Measurements from ENCODE around the gene ALX4.

ALX4 gene

DNA sequence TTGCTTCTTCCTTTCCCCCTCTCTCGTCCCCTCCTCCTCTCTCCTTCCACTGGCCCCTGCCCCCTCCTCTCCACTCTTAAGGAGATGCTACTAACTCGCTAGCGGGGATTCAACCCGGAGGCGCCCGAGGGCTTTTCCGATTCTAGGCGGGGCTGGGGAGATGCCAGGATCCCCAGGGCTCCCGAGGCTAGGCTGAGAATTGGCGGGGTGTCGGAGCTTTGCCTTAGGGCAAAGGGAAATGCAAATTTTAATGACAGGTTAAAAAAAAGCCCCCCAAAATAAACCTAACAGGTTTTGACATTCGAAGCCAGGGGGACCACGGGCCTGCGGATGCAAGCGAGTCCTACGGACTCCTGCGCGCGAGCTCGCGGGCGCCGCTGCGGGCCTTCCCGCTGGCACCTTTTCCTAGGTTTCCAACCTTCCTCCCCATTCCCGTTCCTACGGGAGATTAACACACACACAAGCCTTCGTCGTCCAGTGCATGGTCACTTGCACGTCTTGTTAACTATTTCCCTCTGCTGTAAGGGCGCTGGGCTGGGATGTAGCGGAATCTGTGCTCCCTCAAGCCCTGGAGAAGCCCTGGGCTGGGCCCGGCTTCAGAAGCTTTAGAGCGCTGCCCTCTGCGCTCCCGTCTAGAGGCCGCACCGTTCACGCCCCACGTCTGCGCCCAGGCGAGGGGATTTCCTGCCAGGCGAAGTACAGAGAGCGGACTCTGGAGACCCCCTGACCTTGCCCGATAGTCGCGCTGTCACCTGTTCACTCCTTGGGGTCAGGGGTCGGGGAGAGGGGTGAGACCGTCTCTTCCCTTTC lies 729 bp upstream of the ALX4 start:
- DNase-seq = no peak
- Histone ChIP-seq H3K4me3 (ENCODE audit: low read depth, low read length) (no peak overlapping the region), H3K36me3 (no peaks in the 10 kb centered on the region), H3K27me3 (peaks cover 95% of the 10 kb centered on the region), H3K4me1 (no peaks in the 10 kb centered on the region), H3K9me3 (no peaks in the 10 kb centered on the region)
- TF ChIP-seq, protein P1, sequence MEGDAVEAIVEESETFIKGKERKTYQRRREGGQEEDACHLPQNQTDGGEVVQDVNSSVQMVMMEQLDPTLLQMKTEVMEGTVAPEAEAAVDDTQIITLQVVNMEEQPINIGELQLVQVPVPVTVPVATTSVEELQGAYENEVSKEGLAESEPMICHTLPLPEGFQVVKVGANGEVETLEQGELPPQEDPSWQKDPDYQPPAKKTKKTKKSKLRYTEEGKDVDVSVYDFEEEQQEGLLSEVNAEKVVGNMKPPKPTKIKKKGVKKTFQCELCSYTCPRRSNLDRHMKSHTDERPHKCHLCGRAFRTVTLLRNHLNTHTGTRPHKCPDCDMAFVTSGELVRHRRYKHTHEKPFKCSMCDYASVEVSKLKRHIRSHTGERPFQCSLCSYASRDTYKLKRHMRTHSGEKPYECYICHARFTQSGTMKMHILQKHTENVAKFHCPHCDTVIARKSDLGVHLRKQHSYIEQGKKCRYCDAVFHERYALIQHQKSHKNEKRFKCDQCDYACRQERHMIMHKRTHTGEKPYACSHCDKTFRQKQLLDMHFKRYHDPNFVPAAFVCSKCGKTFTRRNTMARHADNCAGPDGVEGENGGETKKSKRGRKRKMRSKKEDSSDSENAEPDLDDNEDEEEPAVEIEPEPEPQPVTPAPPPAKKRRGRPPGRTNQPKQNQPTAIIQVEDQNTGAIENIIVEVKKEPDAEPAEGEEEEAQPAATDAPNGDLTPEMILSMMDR (IDR thresholded peaks at IDR 0.05; ENCODE audit: low read depth, low read length) = no peak

DNA sequence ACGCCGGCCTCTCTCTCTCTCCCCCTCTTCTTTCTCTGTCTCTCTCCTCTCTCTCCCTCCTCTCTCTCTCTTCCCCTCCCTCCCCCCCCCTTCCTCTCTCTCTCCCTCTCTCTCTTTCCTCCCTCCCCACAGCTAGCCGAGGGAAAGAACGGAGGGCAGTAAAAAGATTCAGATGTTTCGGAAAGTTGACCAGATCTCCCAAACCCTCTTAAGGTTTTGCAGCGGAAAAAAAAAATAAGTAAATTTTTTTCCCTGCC lies 195 bp upstream of the ALX4 start:
- Histone ChIP-seq H3K4me3 (ENCODE audit: low read depth, low read length) (no peak overlapping the region), H3K4me1 (no peaks in the 10 kb centered on the region), H3K27me3 (peaks cover 95% of the 10 kb centered on the region), H3K9me3 (no peaks in the 10 kb centered on the region), H3K36me3 (no peaks in the 10 kb centered on the region)
- TF ChIP-seq, protein P1 (IDR thresholded peaks at IDR 0.05; ENCODE audit: low read depth, low read length) = no peak
- DNase-seq = no peak

DNA sequence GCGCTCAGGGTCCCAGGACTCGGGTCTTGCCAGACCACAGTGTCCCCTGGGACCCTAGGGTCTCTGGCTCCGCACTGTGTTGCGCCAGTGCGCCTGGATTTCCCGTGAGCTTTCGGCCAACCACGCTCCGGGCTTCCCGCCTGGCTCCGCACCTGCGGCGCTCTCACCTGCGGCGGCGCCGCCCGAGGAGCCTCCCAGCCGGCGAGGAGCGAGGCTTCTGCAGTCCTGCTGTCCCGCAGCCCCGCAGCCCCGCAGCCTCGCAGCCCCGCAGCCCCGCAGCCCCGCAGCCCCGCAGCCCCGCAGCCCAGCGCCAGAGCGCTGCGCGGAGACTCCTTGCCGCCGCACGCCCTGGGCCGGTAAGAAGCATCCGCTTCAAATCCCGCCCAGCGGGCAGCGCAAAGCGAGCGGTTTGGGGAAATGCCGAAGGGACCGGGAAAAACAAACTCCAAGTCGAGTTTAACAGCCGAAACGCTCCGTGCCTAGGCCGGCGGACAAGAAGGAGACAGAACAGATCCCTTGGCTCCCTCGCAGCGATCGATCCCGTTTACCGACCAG lies 939 bp downstream of the ALX4 start:
- Histone ChIP-seq H3K27me3 (peaks cover 95% of the 10 kb centered on the region), H3K4me3 (ENCODE audit: low read depth, low read length) (no peak overlapping the region), H3K9me3 (no peaks in the 10 kb centered on the region)

DNA sequence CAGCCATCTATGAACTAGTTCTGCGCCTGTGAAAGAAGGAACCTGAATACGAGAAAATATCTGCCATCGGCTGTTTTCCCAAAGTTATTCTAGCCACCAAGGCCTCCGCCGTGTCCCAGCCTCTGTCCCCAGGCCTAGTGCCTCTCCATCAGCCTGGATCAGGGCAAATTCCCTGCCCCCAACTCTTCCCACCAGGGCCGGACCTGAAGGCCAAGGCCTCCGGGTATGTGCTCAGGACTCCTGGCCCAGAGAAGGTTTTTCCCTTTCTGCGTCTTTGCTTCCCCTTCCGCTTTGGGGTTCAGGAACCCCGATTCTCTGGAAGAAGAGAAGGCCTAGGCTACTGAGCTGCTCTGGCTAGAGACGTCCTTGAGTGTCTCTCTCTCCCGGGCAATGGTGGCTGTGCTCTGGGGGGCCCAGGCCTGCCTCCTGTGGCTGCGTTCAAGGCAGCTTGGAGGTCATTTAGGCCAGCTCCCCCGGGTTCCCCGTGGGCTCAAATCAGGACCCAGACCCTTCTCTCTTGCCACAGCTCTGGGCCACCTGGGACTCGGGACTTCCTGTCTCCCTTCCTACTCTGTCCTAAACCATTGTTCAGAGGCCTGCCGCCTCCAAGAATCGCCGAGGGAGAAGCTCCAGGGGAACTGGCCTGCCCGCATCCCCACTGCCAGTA lies 1.6 kb downstream of the ALX4 start:
- no peaks in the 10 kb centered on the region for H3K4me1 ChIP-seq
- DNase-seq = no peak
- TF ChIP-seq, protein P1 (IDR thresholded peaks at IDR 0.05; ENCODE audit: low read depth, low read length) = no peak
- no peaks in the 10 kb centered on the region for H3K9me3 ChIP-seq
- H3K4me3 ChIP-seq (ENCODE audit: low read depth, low read length) = no peak overlapping the region
- H3K27me3 ChIP-seq = peaks cover 95% of the 10 kb centered on the region
- no peaks in the 10 kb centered on the region for H3K36me3 ChIP-seq

More for the DNA sequence above, 939 bp downstream of the ALX4 start:
- TF ChIP-seq, protein P1 (IDR thresholded peaks at IDR 0.05; ENCODE audit: low read depth, low read length) = no peak
- no peaks in the 10 kb centered on the region for H3K4me1 ChIP-seq
- no peak for DNase-seq
- H3K36me3 ChIP-seq = no peaks in the 10 kb centered on the region

DNA sequence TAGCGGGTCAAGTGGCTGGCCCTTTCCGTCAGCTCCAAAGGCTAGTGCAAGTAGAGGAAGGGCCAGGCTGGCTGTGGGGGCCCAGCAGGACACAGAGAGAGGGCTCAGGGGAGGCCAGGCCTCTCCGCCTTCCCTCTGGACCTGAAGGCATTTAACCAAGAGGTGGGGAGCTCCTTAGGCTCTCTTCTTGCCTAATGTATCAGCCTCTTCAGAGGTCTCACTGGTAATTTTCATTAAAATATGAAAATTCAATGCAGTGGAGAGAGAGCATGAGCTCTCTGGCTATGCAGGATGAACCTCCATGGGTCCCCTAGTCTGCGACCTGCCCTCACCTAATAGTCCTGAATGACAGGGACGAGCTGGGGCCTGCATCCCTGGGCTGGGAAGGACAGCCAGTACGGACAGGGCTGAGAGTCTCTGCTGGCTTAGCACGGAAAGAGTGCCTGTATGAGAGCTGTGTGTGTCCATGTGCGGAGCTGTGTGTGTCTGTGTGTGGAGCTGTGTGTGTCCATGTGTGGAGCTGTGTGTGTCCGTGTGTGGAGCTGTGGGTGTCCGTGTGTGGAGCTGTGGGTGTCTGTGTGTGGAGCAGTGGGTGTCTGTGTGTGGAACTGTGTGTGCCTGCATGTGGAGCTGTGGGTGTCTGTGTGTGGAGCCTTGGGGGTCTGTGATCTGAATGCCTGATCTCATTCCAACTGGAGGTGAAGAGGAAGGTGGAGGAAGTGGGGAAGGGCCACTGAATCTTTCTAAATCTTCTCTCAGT lies 2.4 kb downstream of the ALX4 start:
- TF ChIP-seq, protein P1 (IDR thresholded peaks at IDR 0.05; ENCODE audit: low read depth, low read length) = no peak
- Histone ChIP-seq H3K4me3 (ENCODE audit: low read depth, low read length) (no peak overlapping the region), H3K27me3 (peaks cover 97% of the 10 kb centered on the region), H3K9me3 (no peaks in the 10 kb centered on the region), H3K4me1 (no peaks in the 10 kb centered on the region), H3K36me3 (no peaks in the 10 kb centered on the region)
- DNase-seq = no peak
